NOMO-1 treated with dmso at 0.1 percent for 144 hours (cell line): ENCODE results near the gene PMPCA.
A peak's percentile ranks its signal among the peaks of the same experiment; 100 is the strongest.

Experiments used
- DNase-seq: peaks from one replicate; lab custom pipeline; 2025; ENCODE audit not compliant: unreplicated experiment; lab: John Stamatoyannopoulos, UW

Gene PMPCA

GRCh38 chr9:136373300-136374182 lies 36.9 kb upstream of the PMPCA start, which contains the start of gene CARD9:
CARD9 (minus strand) TSS chr9:136373669; CDS start chr9:136372078, 1,591 bp downstream.
- DNase-seq = peak; percentile 91

DNA sequence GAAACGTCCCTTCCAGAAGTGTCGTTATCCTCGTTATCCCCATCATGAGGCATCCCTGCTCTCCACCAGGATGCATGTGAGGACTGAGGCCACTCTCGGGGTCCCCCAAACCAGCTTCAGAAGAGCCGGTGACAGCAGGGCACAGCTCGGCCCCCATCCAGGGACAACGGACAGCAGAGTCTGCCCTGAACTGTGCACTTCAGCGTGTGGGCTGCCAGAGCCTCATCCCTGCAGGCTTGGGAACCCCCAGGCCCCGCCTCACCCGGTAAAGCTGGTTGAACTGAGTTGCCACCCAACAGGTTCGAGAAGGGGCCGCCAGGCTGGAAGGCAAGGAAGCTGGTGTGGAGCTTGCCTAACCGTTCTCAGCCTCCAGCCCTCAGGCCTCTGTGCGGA lies 36.3 kb upstream of the PMPCA start:
- DNase-seq = no peak

DNA sequence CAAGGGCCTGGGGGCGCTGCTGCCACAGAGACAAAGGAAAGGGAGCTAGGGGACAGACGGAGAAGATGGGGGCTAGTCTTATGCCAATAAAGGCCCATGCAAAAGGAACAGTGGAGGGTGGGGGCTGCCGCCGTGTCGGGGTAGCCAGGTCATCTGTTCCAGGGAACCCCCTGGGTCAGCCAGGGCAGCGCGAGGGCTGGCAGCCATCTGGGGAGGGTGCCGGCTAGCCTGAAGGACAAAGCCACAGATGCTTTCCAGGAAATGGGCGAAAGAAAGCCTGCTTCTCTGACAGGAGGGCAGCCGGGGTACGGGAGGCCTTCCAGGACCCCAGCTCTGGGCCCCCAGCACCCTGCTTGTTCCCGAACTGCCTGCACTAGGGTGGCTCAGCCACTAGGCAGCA lies 35.4 kb upstream of the PMPCA start:
- DNase-seq = no peak

- no peak for DNase-seq
Observed at GRCh38 chr9:136376457-136376856, 34.0 kb upstream of the PMPCA start.

GRCh38 chr9:136377341-136378169 lies 32.9 kb upstream of the PMPCA start:
- no peak for DNase-seq

- no peak for DNase-seq
Observed at GRCh38 chr9:136378170-136379002, 32.1 kb upstream of the PMPCA start.

GRCh38 chr9:136379003-136379287 lies 31.5 kb upstream of the PMPCA start:
- no peak for DNase-seq

- DNase-seq = no peak
Observed at GRCh38 chr9:136379401-136379800, 31.1 kb upstream of the PMPCA start.

DNA sequence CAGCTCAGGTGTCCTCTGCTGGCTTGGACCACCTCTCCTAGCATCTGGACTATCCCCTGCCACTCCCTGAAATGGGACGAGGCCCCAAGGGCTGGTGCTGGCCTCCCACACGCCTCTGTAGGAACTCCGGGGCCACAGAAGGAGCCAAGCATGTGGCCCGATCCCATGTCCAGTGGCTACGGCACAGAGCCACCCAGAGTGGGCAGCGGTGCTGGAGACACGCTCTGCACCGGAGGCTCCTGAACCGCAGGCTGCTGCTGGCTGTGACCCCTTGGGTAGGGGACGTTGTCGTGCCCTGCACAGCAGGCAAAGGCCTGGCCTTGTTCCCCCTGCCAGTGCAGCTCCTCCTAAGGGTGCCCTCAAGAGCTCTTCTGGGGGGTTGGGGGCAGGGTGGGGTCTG lies 30.6 kb upstream of the PMPCA start:
- no peak for DNase-seq

DNA sequence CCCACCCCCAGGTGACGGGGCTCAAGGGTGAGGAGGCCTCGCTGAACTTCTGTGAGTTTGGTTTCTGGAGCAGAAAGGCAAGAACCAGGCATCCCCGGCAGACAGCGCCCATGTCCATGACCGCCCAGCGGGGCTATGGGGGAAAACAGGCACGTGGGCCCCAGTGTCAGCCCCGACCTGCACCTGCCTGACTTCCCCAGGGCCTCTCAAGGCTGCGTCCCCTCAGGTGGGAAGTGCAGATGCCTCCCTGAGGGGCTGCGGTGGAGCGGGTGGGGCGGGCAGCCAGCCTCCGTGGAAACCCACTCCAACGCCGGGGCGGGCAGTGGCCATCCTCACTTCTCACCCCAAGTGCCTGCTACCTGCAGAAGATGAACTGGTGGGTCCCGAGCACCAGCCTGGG lies 30.1 kb upstream of the PMPCA start:
- no peak for DNase-seq

DNA sequence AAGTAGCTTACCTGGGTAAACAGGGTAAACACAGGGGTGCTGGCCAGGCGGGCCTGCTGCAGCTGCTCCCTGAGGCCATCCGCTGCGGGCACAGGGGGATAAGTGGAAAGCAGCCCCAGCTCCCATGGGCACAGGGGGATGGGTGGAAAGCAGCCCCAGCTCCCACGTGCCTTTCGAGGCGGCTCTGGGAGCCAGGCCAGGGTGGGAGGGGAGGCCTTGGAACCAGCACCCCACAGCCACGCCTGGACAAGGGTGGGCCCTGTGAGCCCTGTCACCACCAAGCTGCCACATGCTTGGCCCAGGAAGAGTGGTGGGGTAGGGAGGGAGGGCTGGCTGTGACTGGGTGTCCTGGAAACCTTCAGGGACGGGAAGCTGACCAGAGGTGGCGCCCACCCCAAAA lies 29.1 kb upstream of the PMPCA start:
- no peak for DNase-seq

DNA sequence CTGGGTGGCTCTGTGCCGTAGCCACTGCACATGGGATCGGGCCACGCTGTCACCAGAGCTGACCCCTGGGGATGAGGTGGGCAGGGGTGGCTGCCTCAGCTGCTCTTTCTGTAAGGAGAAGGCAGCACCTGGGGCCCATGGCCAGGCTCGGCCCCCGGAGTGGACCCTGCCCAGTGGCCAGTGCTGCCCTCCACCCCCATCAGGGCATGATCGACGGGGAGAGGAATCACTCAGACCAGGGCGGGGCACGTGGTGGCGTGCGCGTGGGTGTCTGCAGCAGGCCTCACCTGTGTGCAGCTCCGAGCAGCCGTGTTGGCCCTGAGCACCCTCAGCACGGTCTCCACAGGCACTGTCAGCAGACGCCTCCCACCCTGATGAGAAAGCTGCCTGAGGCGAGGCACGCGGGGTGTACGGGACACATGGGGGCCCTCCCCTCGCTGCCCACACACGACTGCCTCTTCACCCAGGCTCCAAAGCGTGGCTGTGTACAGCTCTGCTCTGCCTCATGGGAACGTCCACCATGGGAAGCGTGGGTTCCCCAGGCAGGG lies 28.4 kb upstream of the PMPCA start:
- DNase-seq = no peak

GRCh38 chr9:136383436-136383835 lies 27.0 kb upstream of the PMPCA start:
- no peak for DNase-seq

GRCh38 chr9:136385015-136385414 lies 25.4 kb upstream of the PMPCA start:
- peak; percentile 46 for DNase-seq

DNA sequence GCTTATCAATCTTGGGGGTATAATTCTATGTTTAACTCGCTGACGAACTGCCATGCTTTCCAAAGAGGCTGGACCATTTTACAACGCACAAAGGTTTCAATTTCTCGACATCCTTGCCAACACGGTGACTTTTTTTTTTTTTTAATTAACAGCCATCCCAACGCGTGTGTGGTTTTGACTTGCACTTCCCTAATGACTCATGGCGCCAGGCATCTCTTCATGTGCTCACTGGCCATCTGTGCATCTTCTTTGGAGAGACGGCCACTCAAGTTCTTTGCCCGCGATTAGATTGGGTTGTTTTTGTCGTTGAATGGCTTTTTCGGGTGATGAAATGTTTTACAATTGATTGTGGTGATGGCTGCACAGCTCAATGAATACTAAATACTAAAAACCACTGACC lies 24.4 kb upstream of the PMPCA start:
- DNase-seq = peak; percentile 94

GRCh38 chr9:136387217-136387616 lies 23.2 kb upstream of the PMPCA start:
- no peak for DNase-seq

DNA sequence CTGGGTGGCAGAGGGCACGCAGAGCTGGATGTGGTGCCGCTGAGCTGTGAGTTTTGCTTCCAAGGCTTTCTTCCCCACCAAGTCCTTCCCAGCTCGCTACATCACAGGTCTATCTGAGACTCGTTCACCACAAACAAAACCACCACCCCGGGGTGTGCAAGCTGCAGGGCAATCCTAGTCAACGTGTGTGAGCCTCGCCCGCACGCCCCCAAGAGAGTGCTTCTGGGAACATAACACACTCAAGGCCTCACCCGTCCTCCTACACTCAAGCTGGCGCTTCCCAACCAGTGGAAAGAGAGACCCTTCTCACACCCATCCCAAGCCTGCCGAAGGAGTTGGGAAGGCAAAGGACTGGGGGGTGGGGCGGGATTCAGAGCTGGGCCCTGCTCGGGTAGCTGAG lies 21.1 kb upstream of the PMPCA start:
- DNase-seq = no peak

DNA sequence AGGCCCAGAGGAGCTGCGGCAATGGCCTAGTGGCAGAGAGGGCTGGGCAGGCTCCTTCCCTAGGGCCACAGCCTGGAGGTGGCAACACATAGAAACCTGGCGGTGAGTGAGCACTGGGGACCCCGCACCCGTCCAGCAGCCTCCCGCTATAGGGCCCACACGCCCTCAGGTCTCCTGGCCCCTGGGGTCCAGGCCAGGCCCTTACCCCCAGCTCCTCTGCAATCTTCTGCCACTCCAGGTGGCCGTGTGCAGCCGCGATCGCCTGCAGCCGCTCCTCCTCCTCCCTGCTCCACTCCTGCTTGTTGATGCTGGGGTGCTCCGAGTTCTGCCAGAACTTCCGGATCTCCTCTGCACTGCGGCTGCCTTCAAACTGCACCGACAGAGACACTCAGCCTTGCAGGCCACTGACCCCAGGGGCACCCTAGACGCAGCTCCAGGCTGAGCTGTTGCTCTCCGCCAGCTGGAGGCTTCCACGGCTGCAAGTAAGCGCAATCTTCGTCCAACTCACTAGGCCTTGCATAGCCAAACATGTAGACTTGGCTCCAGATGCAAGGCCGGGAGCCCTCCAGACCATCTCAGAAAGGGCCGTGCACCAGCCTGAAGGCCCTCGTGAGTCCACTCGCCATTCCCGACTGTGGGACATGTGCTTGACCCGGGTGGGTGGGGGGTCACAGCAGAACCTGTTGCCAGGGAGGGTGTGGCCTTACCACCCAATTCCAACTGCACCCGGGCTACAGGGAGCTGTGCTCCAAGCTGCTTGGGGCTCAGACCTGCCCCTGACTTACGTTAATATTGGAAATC lies 18.5 kb upstream of the PMPCA start:
- DNase-seq = no peak

DNA sequence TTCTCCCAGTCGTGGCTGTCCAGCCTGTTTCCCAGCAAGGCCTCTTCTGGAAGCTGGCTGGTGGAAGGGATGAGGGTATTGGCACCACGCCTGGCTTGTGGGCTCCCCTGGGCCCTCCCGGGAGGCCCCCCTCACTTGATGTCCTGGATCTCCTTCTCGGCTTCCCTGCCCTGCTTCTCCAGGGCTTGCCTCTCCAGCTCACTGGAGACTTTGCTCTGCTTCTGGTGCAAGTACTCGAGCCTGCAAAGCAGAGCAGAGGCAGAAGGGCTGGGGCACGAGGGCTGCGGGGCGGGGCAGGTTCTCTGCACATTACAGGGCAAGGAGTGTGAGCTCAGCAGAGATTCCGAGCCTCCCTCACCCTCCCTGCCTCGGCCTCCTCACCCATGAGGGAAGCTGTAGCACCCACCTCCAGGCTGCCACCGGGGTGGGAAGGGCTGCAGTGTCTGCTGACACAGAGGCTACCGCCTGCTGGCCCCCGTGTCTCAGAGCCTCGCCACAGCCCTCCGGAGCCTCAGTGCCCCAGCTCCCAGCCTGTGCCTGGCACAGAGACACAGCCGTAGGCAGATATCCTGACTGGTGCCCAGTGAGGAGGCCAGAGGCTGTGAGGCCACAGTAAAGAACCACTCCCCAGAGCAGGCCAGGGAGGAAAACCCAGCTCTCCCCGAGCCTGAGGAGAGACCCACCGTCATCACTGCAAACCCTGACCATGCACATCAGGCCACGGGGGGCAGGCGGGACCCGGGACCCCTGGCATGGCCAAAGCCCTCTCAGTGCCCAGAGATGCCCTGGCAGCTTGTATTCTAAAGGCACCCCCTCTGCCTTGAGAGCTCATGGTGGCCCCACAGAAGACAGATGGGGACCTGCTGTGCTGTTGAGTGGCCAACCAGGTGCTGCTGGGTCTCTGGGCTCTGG lies 17.7 kb upstream of the PMPCA start:
- no peak for DNase-seq
